Naive thymus-derived CD4-positive, alpha-beta T cell (primary cell): ENCODE measurements around the gene BTBD2. TPM values are rescaled to one million over a fixed set of nuclear protein-coding genes. Genes with fewer than 3 reads are reported as not detected.

ENCODE experiments used
- ATAC-seq: fragments of 150-1000 bp; cut with Tn5 transposase; 2 replicates; pipeline ENCODE4 v1.10.0; 2021; ENCODE audit warnings: mild to moderate bottlenecking, moderate library complexity
- CTCF ChIA-PET: fragments of 350-600 bp; sonication (Branson Sonifier 250); formaldehyde crosslinking; loops from one replicate; lab custom pipeline; 2021; ENCODE audit warnings: antibody characterized with exemption; lab: Charles Lee
- POLR2A ChIA-PET: fragments of 350-600 bp; sonication (Branson Sonifier 250); formaldehyde crosslinking; loops from one replicate; lab custom pipeline; 2021; ENCODE audit warnings: antibody characterized with exemption, inconsistent platforms; lab: Charles Lee
- DNase-seq, 9 donors: peaks; one replicate each; pipeline versions ENCODE4 v3.0.0 to v3.0.0-alpha.2; 2020 to 2022; ENCODE audit warnings: mixed read lengths in 1 of 9
- H3K27ac ChIP-seq: one replicate; pipeline ENCODE4 v1.7.0; 2013; ENCODE audit warnings: mild to moderate bottlenecking, low read depth, low read length, moderate library complexity
- H3K27me3 ChIP-seq, 2 donors: one replicate each; pipeline ENCODE4 v1.7.0; 2013; ENCODE audit warnings: low read length in 2 of 2, mild to moderate bottlenecking in 2 of 2, moderate library complexity in 2 of 2; ENCODE audit not compliant: control insufficient read depth in 2 of 2, insufficient read depth in 2 of 2
- H3K36me3 ChIP-seq, 3 experiments: 1 replicate in 2 of 3; 2 replicates in 1 of 3; pipeline ENCODE4 v1.7.0; 2013; ENCODE audit warnings: low read length in 3 of 3, mild to moderate bottlenecking in 3 of 3, moderate library complexity in 1 of 3; ENCODE audit not compliant: insufficient read depth in 3 of 3, control insufficient read depth in 2 of 3
- H3K4me1 ChIP-seq, 2 donors: one replicate each; pipeline ENCODE4 v1.7.0; 2013; ENCODE audit warnings: low read length in 2 of 2, mild to moderate bottlenecking in 2 of 2, moderate library complexity in 1 of 2; ENCODE audit not compliant: control insufficient read depth in 2 of 2, insufficient read depth in 2 of 2
- H3K4me3 ChIP-seq: 2 replicates; pipeline ENCODE4 v1.7.0; 2013; ENCODE audit warnings: mild to moderate bottlenecking, low read length
- H3K9me3 ChIP-seq, 3 experiments: 1 replicate in 2 of 3; 2 replicates in 1 of 3; pipeline ENCODE4 v1.7.0; 2013; ENCODE audit warnings: low read length in 3 of 3; ENCODE audit not compliant: control insufficient read depth in 2 of 3
- H3K27ac Mint-ChIP-seq, 9 donors: one replicate each; pipeline ENCODE4 v1.8.0; 2020 to 2022; ENCODE audit warnings: mixed read lengths in 9 of 9, mild to moderate bottlenecking in 8 of 9, moderate library complexity in 5 of 9, inconsistent platforms in 2 of 9
- H3K27me3 Mint-ChIP-seq, 5 donors: one replicate each; pipeline ENCODE4 v1.8.0; 2021 to 2022; ENCODE audit warnings: mixed read lengths in 5 of 5, mild to moderate bottlenecking in 1 of 5
- H3K36me3 Mint-ChIP-seq, 5 donors: one replicate each; pipeline ENCODE4 v1.8.0; 2020 to 2022; ENCODE audit warnings: mixed read lengths in 5 of 5, mild to moderate bottlenecking in 3 of 5, inconsistent platforms in 1 of 5
- H3K4me1 Mint-ChIP-seq, 7 donors: one replicate each; pipeline ENCODE4 v1.8.0; 2020 to 2022; ENCODE audit warnings: mixed read lengths in 7 of 7, mild to moderate bottlenecking in 3 of 7, inconsistent platforms in 1 of 7
- H3K4me3 Mint-ChIP-seq, 10 donors: one replicate each; pipeline ENCODE4 v1.8.0; 2020 to 2022; ENCODE audit warnings: mild to moderate bottlenecking in 10 of 10, mixed read lengths in 10 of 10, moderate library complexity in 6 of 10, inconsistent platforms in 2 of 10
- H3K9me3 Mint-ChIP-seq, 11 donors: one replicate each; pipeline ENCODE4 v1.8.0; 2020 to 2022; ENCODE audit warnings: mixed read lengths in 11 of 11, mild to moderate bottlenecking in 4 of 11, inconsistent platforms in 1 of 11, moderate library complexity in 1 of 11
- intact Hi-C, 2 donors: fragments of 100-400 bp; cut with micrococcal nuclease; formaldehyde crosslinking; loops; one replicate each; pipeline ENCODE4 v1.15.1; 2023
- polyA plus RNA-seq, 2 donors: library from polyadenylated mRNA; unstranded; fragments of 300-500 nt; fragmentation: Illumina TruSeq; gene quantifications; one replicate each; pipeline ENCODE4 v1.2.3, GENCODE V29; 2021
- total RNA-seq, 6 experiments: library from RNA in 5 of 6; stranded (reverse) in 5 of 6; gene quantifications; 1 replicate in 5 of 6; 2 replicates in 1 of 6; pipeline ENCODE4 v1.2.3 and lab custom pipeline; 2021 to 2026

Gene BTBD2
- total and polyA plus RNA-seq, 7 experiments from 2014 or later: 5.2 to 70.8 (median 62.5) TPM

- Histone ChIP-seq H3K4me3 (no peak overlapping the region), H3K36me3 (peaks cover 0 to 83% (median 25%) of the 10 kb centered on the region in 3 experiments), H3K9me3 (no peaks in the 10 kb centered on the region), H3K4me1 (peaks cover 48 to 72% of the 10 kb centered on the region in 2 donors), H3K27me3 (no peaks in the 10 kb centered on the region), H3K27ac (peak overlapping the region; percentile 97)
- Mint-ChIP-seq H3K4me3 (peak overlapping the region in 1 of 10 donors; percentile 31), H3K9me3 (no peaks in the 10 kb centered on the region), H3K4me1 (peaks cover 4 to 61% (median 30%) of the 10 kb centered on the region in 7 donors), H3K27ac (peak overlapping the region in 3 of 9 donors; percentile 81 to 86 (median 84)), H3K27me3 (no peaks in the 10 kb centered on the region), H3K36me3 (peaks cover 0 to 11% (median 0%) of the 10 kb centered on the region in 5 donors)
- no peak for ATAC-seq
- ChIA-PET CTCF (no interaction called here), POLR2A (interaction anchor here (0.8 to 6.5 kb wide), 2 partner anchors 13 to 42 kb away, joined by 3 to 34 read pairs; no protein-coding TSS in a partner anchor)
- no peak for DNase-seq
- intact Hi-C loops: no loop called here
Measured at GRCh38 chr19:2045501-2046045, 30.1 kb upstream of the BTBD2 start.

- POLR2A ChIA-PET: interaction anchor here (0.7 to 6.5 kb wide), 4 partner anchors 10 to 51 kb away, joined by 3 to 34 read pairs (median 16); no protein-coding TSS in a partner anchor
- peak overlapping the region; percentile 97 for H3K27ac ChIP-seq
- peak overlapping the region in 7 of 9 donors; percentile 62 to 92 (median 78) for H3K27ac Mint-ChIP-seq
Measured at GRCh38 chr19:2044709-2045500, 29.4 kb upstream of the BTBD2 start.

GRCh38 chr19:2043961-2044708 lies 28.6 kb upstream of the BTBD2 start:
- Histone ChIP-seq H3K27me3 (no peaks in the 10 kb centered on the region), H3K4me3 (no peak overlapping the region), H3K4me1 (peaks cover 43 to 71% of the 10 kb centered on the region in 2 donors), H3K9me3 (no peaks in the 10 kb centered on the region), H3K36me3 (peaks cover 0 to 86% (median 39%) of the 10 kb centered on the region in 3 experiments), H3K27ac (peak overlapping the region; percentile 97)
- peak overlapping the region in 5 of 10 donors; percentile 9 to 76 (median 21) for H3K4me3 Mint-ChIP-seq
- ATAC-seq (no peak), DNase-seq (peak in 2 of 9 donors; percentile 34 to 36)
- H3K27ac Mint-ChIP-seq: peak overlapping the region; percentile 6 to 96 (median 92)
- peaks cover 4 to 52% (median 25%) of the 10 kb centered on the region in 7 donors for H3K4me1 Mint-ChIP-seq
- peaks cover 0 to 10% (median 0%) of the 10 kb centered on the region in 5 donors for H3K36me3 Mint-ChIP-seq
- ChIA-PET CTCF (no interaction called here), POLR2A (interaction anchor here (0.6 to 6.5 kb wide), 9 partner anchors 8 to 459 kb away, joined by 3 to 42 read pairs (median 5); partner anchors contain the start of gene MKNK2)
- H3K9me3 Mint-ChIP-seq: no peaks in the 10 kb centered on the region
- H3K27me3 Mint-ChIP-seq: no peaks in the 10 kb centered on the region
- intact Hi-C loops: no loop called here

More at GRCh38 chr19:2044709-2045500, 29.4 kb upstream of the BTBD2 start:
- Mint-ChIP-seq H3K4me1 (peaks cover 4 to 60% (median 29%) of the 10 kb centered on the region in 7 donors), H3K9me3 (no peaks in the 10 kb centered on the region), H3K36me3 (peaks cover 0 to 10% (median 0%) of the 10 kb centered on the region in 5 donors), H3K4me3 (peak overlapping the region in 4 of 10 donors; percentile 19 to 45 (median 32)), H3K27me3 (no peaks in the 10 kb centered on the region)
- CTCF ChIA-PET: no interaction called here
- no peak for ATAC-seq
- intact Hi-C loops: no loop called here
- Histone ChIP-seq H3K4me1 (peaks cover 48 to 76% of the 10 kb centered on the region in 2 donors), H3K9me3 (no peaks in the 10 kb centered on the region), H3K36me3 (peaks cover 0 to 84% (median 32%) of the 10 kb centered on the region in 3 experiments), H3K27me3 (no peaks in the 10 kb centered on the region), H3K4me3 (no peak overlapping the region)
- DNase-seq: no peak

GRCh38 chr19:2043251-2043641 lies 27.7 kb upstream of the BTBD2 start:
- intact Hi-C loops: no loop called here
- ChIA-PET POLR2A (interaction anchor here (0.7 to 6.5 kb wide), 13 partner anchors 8 to 108 kb away, joined by 3 to 42 read pairs (median 6); partner anchors contain the start of genes AP3D1, IZUMO4 and MKNK2), CTCF (interaction anchor here (0.8 kb wide), 1 partner anchor 774 kb away, joined by 3 read pairs; the partner anchor contains the start of gene CIRBP)
- Mint-ChIP-seq H3K36me3 (peaks cover 0 to 11% (median 0%) of the 10 kb centered on the region in 5 donors), H3K27ac (peak overlapping the region; percentile 76 to 96 (median 92)), H3K4me1 (peaks cover 4 to 44% (median 23%) of the 10 kb centered on the region in 7 donors), H3K4me3 (peak overlapping the region; percentile 36 to 79 (median 59)), H3K9me3 (no peaks in the 10 kb centered on the region), H3K27me3 (no peaks in the 10 kb centered on the region)
- no peak for ATAC-seq
- Histone ChIP-seq H3K9me3 (no peaks in the 10 kb centered on the region), H3K4me1 (peaks cover 34 to 62% of the 10 kb centered on the region in 2 donors), H3K27me3 (no peaks in the 10 kb centered on the region), H3K36me3 (peaks cover 0 to 86% (median 39%) of the 10 kb centered on the region in 3 experiments), H3K27ac (peak overlapping the region; percentile 97), H3K4me3 (no peak overlapping the region)
- DNase-seq: no peak

GRCh38 chr19:2042485-2043250 lies 27.2 kb upstream of the BTBD2 start:
- ChIA-PET CTCF (interaction anchor here (0.8 to 0.9 kb wide), 2 partner anchors 15 to 773 kb away, joined by 3 read pairs; partner anchors contain the start of gene CIRBP), POLR2A (interaction anchor here (0.6 to 6.5 kb wide), 23 partner anchors 7 to 433 kb away, joined by 3 to 42 read pairs (median 5); partner anchors contain the start of genes AP3D1, GADD45B, IZUMO4 and MKNK2)
- Mint-ChIP-seq H3K27me3 (no peaks in the 10 kb centered on the region), H3K27ac (peak overlapping the region; percentile 76 to 96 (median 92)), H3K36me3 (peaks cover 0 to 11% (median 0%) of the 10 kb centered on the region in 5 donors), H3K4me3 (peak overlapping the region; percentile 5 to 79 (median 58)), H3K4me1 (peaks cover 4 to 40% (median 23%) of the 10 kb centered on the region in 7 donors), H3K9me3 (no peaks in the 10 kb centered on the region)
- Histone ChIP-seq H3K4me3 (peak overlapping the region; percentile 64), H3K4me1 (peaks cover 28 to 56% of the 10 kb centered on the region in 2 donors), H3K27me3 (no peaks in the 10 kb centered on the region), H3K9me3 (no peaks in the 10 kb centered on the region), H3K27ac (peak overlapping the region; percentile 97), H3K36me3 (peaks cover 0 to 86% (median 33%) of the 10 kb centered on the region in 3 experiments)
- DNase-seq (peak in 1 of 9 donors; percentile 30), ATAC-seq (no peak)
- intact Hi-C loops: loop anchor here (1.0 kb wide), 6 partner anchors 9 to 54 kb away; partner anchors contain the start of genes MKNK2 (in 2 of the 2), IZUMO4 (in 1 of the 2) and MOB3A (in 1 of the 2)
